PFSK-1 (cell line): Measurements from ENCODE around the gene HPCAL4.

Source experiments
- FOXP2 ChIP-seq: optimal IDR thresholded peaks from 2 replicates; pipeline ENCODE3; 2011; ENCODE audit warnings: borderline replicate concordance, control low read depth, inconsistent platforms; ENCODE audit not compliant: insufficient read depth; ENCODE audit errors: extremely low read length, extremely low read depth
- POLR2AphosphoS5 ChIP-seq: IDR thresholded peaks from 2 replicates; pipeline ENCODE4 v1.6.1; 2012; ENCODE audit warnings: low read depth, mild to moderate bottlenecking, control low read depth, low read length, moderate library complexity
- SIN3A ChIP-seq: IDR thresholded peaks from 2 replicates; pipeline ENCODE4 v1.6.1; 2012; ENCODE audit warnings: mild to moderate bottlenecking, low read length, moderate library complexity, borderline replicate concordance; ENCODE audit not compliant: insufficient read depth
- TAF1 ChIP-seq: IDR thresholded peaks from 2 replicates; pipeline ENCODE4 v1.6.1; 2012; ENCODE audit warnings: low read length, control low read depth, borderline replicate concordance; ENCODE audit not compliant: insufficient read depth
- TF ChIP-seq, protein P1 (sequence below), 2 experiments: IDR thresholded peaks; 2 replicates each; pipeline versions ENCODE4 v1.6.1 to v1.8.0; 2011 to 2012; ENCODE audit warnings: low read depth in 2 of 2, low read length in 2 of 2, control low read depth in 1 of 2, inconsistent platforms in 1 of 2, mild to moderate bottlenecking in 1 of 2, moderate library complexity in 1 of 2; ENCODE audit not compliant: insufficient read depth in 1 of 2

HPCAL4 gene

DNA sequence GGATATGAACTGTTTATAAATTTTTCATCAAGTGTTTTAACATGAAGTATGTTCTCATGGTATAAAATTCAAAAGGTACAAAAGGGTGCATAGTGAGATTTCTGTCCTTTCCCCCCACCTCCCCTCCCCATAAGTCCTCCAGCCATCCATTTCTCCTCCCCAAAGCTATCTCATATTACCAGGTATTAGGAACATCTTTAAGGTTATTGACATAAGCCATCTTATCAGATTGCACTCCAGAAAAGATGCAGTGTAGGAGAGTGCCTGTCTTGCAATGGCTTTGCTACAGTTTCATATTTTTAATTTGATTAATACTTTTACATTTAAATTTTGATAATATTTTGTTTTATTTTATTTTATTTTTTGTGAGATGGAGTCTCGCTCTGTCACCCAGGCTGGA is 13.5 kb upstream of the HPCAL4 start:
- no peak for TF ChIP-seq TAF1

DNA sequence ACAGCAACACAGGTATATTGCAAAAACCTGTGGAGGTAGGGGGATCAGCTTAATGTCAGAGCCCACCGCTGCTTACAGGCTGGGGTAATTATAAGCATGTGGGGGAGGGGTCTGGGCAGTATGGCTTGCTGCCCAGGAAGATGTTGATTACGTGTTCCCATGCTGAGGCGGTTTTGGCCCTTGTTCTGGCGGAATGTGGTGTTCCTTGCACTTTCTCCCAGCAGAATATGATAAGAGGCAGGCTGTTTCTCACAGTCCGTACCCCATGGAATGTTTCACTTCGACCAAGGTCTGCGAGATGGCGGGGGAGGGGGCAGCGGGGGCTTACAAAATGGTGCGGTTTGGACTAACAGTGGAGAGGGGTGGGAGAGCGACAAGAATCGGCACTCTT is 9.8 kb upstream of the HPCAL4 start:
- no peak for TF ChIP-seq FOXP2
- no peak for TF ChIP-seq TAF1
- TF ChIP-seq, protein P1, sequence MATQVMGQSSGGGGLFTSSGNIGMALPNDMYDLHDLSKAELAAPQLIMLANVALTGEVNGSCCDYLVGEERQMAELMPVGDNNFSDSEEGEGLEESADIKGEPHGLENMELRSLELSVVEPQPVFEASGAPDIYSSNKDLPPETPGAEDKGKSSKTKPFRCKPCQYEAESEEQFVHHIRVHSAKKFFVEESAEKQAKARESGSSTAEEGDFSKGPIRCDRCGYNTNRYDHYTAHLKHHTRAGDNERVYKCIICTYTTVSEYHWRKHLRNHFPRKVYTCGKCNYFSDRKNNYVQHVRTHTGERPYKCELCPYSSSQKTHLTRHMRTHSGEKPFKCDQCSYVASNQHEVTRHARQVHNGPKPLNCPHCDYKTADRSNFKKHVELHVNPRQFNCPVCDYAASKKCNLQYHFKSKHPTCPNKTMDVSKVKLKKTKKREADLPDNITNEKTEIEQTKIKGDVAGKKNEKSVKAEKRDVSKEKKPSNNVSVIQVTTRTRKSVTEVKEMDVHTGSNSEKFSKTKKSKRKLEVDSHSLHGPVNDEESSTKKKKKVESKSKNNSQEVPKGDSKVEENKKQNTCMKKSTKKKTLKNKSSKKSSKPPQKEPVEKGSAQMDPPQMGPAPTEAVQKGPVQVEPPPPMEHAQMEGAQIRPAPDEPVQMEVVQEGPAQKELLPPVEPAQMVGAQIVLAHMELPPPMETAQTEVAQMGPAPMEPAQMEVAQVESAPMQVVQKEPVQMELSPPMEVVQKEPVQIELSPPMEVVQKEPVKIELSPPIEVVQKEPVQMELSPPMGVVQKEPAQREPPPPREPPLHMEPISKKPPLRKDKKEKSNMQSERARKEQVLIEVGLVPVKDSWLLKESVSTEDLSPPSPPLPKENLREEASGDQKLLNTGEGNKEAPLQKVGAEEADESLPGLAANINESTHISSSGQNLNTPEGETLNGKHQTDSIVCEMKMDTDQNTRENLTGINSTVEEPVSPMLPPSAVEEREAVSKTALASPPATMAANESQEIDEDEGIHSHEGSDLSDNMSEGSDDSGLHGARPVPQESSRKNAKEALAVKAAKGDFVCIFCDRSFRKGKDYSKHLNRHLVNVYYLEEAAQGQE (IDR thresholded peaks at IDR 0.05; ENCODE audit: insufficient read depth in 1 of 2, low read depth in 2 of 2, low read length in 2 of 2) = no peak
- TF ChIP-seq POLR2AphosphoS5 = no peak
- TF ChIP-seq SIN3A = no peak

DNA sequence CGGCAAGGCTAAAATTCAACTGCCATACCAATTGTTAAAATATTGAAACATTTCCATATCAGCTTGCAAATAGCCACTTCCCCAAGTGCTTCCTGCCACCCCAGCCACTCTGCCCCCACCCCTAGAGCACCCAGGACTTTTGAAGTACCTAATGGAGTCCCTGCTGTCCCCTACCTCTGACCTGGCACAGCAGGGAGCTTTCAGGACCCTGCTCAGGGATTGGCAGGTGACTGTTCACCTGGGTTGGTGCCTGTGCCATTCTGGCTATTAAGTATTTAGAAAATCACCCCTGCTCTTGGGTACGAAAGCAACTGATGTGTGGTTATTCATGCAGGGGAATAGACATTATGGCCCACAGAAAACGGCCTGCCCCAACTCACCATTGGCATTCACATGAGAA is 9.1 kb upstream of the HPCAL4 start:
- TF ChIP-seq FOXP2 = no peak
- TF ChIP-seq, protein P1 (IDR thresholded peaks at IDR 0.05; ENCODE audit: insufficient read depth in 1 of 2, low read depth in 2 of 2, low read length in 2 of 2) = no peak
- no peak for TF ChIP-seq POLR2AphosphoS5
- no peak for TF ChIP-seq TAF1
- no peak for TF ChIP-seq SIN3A

DNA sequence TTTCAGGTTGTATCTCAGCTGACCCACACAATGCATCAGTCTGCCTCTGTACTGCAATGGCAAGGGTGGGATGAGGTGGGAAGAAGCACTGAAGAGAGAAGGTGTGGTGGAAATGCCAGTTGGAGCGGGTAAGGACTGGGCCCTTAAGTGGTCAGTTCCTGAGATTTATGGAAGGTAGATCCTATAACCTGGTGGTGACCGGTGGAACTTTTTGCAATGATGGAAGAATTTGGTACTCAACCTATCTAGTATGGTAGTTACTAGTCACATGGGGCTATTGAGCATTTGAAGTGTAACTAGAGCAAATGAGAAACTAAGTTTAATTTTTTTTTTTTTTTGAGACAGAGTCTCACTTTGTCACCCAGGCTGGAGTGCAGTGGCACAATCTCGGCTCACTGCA is 8.2 kb upstream of the HPCAL4 start:
- TF ChIP-seq, protein P1 (IDR thresholded peaks at IDR 0.05; ENCODE audit: insufficient read depth in 1 of 2, low read depth in 2 of 2, low read length in 2 of 2) = no peak
- TF ChIP-seq POLR2AphosphoS5 = no peak
- no peak for TF ChIP-seq FOXP2
- TF ChIP-seq SIN3A = no peak
- no peak for TF ChIP-seq TAF1

DNA sequence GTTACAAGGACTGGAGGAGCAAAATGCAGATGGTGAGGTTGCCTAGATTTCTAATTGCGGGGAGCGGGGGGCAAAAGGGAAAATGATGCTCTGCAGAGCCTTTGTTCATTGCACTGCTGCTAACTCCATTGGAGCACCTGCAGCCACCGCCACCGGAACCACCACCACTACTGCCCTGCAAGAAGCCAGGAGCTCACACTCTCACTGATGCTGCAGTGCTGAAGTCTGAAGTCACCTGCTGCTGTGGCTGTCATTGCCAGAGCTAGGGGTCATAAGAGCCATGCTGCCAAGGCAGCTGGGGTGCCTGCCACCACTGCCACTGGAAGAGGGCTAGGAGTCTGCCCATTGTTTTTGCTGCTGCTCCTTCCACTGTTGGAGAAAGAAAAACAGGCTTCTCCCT is 7.3 kb upstream of the HPCAL4 start:
- TF ChIP-seq SIN3A = no peak
- TF ChIP-seq, protein P1 (IDR thresholded peaks at IDR 0.05; ENCODE audit: insufficient read depth in 1 of 2, low read depth in 2 of 2, low read length in 2 of 2) = no peak
- no peak for TF ChIP-seq POLR2AphosphoS5
- no peak for TF ChIP-seq TAF1
- no peak for TF ChIP-seq FOXP2
